ENCODE results near the gene GIGYF2. TPM values are rescaled to one million over a fixed set of nuclear protein-coding genes. Genes with fewer than 3 reads are reported as not detected.

GIGYF2 gene
- total and polyA plus RNA-seq, 3 experiments from 2014 or later: 27.2 to 55.8 (median 54.7) TPM

DNA sequence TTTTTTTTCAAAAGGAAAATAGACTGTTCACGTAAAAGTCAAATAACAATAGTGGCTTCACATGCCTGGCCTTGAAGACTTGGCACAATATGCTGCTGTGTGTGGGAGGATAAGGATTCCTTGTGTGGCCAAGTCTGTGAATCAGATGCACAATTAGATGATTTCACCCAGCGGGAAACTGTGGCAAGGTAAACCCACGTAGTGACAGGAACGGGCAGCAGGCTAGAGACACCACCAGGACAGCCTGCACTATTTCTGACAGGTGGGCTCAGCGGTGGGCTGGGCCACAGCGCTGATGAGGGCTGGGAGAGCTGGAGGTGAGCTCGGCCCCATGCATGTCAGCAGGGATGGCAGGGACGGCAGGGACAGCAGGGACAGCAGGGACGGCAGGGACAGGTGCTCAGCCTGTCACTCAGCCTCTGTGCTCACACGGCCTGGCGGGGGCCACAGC lies 194.5 kb downstream of the GIGYF2 start:
- H3K4me1 Mint-ChIP-seq: no peaks in the 10 kb centered on the region
- H3K36me3 Mint-ChIP-seq: no peaks in the 10 kb centered on the region

DNA sequence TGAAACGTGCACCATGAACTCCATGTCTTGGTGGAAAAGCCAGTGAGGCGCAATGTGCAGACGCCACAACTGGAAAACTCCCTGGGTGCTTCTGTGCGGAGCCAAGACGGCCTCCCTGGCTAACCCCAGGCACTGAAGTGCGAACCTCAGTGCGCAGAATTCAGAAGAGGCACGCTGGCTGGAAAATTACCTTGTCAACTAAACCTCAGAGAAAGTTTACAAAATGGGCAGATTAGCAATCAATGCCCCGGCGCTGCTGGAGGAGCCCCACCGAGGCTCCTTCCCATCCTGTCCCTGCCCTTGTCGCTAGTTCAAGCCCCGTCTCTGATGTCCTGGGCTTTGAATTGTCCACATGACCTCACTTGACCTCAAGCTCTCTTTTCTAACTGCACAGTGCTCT lies 195.1 kb downstream of the GIGYF2 start:
- Histone ChIP-seq H3K27ac (ENCODE audit: low read depth, low read length) (no peak overlapping the region), H3K27me3 (ENCODE audit: insufficient read depth, low read length, poor library complexity, severe bottlenecking) (no peaks in the 10 kb centered on the region), H3K9me3 (ENCODE audit: low read length) (no peaks in the 10 kb centered on the region), H3K36me3 (ENCODE audit: insufficient read depth, low read length) (no peaks in the 10 kb centered on the region), H3K4me1 (ENCODE audit: insufficient read depth, low read length) (no peaks in the 10 kb centered on the region), H3K4me3 (ENCODE audit: low read length) (no peak overlapping the region)
- POLR2A ChIA-PET: no interaction called here
- CTCF ChIA-PET: no interaction called here
- no peaks in the 10 kb centered on the region for H3K4me1 Mint-ChIP-seq
- DNase-seq: no peak
- H3K4me3 Mint-ChIP-seq: no peak overlapping the region
- peaks cover 7 to 29% of the 10 kb centered on the region in 2 donors for H3K27me3 Mint-ChIP-seq
- H3K9me3 Mint-ChIP-seq: no peaks in the 10 kb centered on the region
- no peaks in the 10 kb centered on the region for H3K36me3 Mint-ChIP-seq
- no peak overlapping the region for H3K27ac Mint-ChIP-seq

More for the DNA sequence above, 194.5 kb downstream of the GIGYF2 start:
- H3K4me3 ChIP-seq (ENCODE audit: low read length): no peak overlapping the region
- Mint-ChIP-seq H3K4me3 (no peak overlapping the region), H3K9me3 (no peaks in the 10 kb centered on the region), H3K27me3 (peaks cover 7 to 29% of the 10 kb centered on the region in 2 donors), H3K27ac (no peak overlapping the region)
- no peaks in the 10 kb centered on the region for H3K4me1 ChIP-seq (ENCODE audit: insufficient read depth, low read length)
- POLR2A ChIA-PET: no interaction called here
- no peaks in the 10 kb centered on the region for H3K36me3 ChIP-seq (ENCODE audit: insufficient read depth, low read length)
- no peaks in the 10 kb centered on the region for H3K9me3 ChIP-seq (ENCODE audit: low read length)
- no peak for DNase-seq
- CTCF ChIA-PET: no interaction called here
- no peaks in the 10 kb centered on the region for H3K27me3 ChIP-seq (ENCODE audit: insufficient read depth, low read length, poor library complexity, severe bottlenecking)
- H3K27ac ChIP-seq (ENCODE audit: low read depth, low read length): no peak overlapping the region

DNA sequence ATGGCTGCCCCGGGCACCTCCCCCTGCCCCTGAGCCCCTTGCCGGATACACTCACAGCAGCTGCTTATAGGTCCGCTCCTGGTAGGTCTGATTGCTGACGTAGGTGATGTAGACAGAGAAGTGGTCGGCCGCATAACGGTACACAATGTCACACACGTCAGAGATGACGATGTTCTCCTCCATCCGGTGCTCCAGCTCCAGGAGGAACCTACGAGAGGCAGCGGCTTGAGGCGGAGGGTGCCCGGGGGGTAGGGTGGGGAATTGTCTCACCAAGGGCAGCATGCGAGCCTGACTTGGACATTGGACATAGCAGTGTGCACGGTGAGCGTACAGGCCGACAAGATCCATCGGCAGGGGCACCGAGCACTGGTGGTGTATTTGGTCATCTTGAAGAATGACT lies 195.7 kb downstream of the GIGYF2 start:
- ChIA-PET POLR2A (no interaction called here), CTCF (no interaction called here)
- Histone ChIP-seq H3K4me3 (ENCODE audit: low read length) (no peak overlapping the region), H3K9me3 (ENCODE audit: low read length) (no peaks in the 10 kb centered on the region), H3K36me3 (ENCODE audit: insufficient read depth, low read length) (no peaks in the 10 kb centered on the region), H3K27ac (ENCODE audit: low read depth, low read length) (no peak overlapping the region), H3K27me3 (ENCODE audit: insufficient read depth, low read length, poor library complexity, severe bottlenecking) (no peaks in the 10 kb centered on the region), H3K4me1 (ENCODE audit: insufficient read depth, low read length) (no peaks in the 10 kb centered on the region)
- DNase-seq: no peak
- H3K4me1 Mint-ChIP-seq: no peaks in the 10 kb centered on the region
- no peaks in the 10 kb centered on the region for H3K36me3 Mint-ChIP-seq
- H3K4me3 Mint-ChIP-seq: no peak overlapping the region
- peak overlapping the region in 2 of 8 donors; percentile 33 to 54 for H3K27ac Mint-ChIP-seq
- H3K27me3 Mint-ChIP-seq: peaks cover 7 to 29% of the 10 kb centered on the region in 2 donors
- H3K9me3 Mint-ChIP-seq: no peaks in the 10 kb centered on the region

DNA sequence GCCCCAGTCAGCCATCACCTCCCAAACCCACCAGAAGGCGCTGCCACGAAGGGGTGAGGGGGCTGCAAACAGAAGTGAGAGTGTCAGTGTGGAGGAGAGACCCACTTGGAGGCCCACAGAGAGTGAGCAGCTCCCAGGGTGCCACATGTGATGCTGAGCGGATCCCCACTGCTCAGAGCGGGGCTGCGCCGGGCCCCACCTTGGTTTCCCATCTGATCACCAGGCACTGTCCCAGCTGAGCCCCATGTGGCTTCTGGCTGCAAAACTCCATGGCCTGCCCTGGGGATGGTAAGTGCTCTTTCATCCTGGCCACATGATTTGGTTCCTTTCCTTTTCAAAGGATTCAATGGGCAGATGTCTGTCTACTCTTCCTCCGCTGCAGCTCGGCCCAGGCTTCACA lies 196.7 kb downstream of the GIGYF2 start:
- no peak overlapping the region for H3K27ac Mint-ChIP-seq
- no peaks in the 10 kb centered on the region for H3K4me1 Mint-ChIP-seq
- H3K4me3 Mint-ChIP-seq: no peak overlapping the region
- H3K27me3 Mint-ChIP-seq: peaks cover 7 to 29% of the 10 kb centered on the region in 2 donors
- Histone ChIP-seq H3K4me3 (ENCODE audit: low read length) (no peak overlapping the region), H3K4me1 (ENCODE audit: insufficient read depth, low read length) (no peaks in the 10 kb centered on the region), H3K27ac (ENCODE audit: low read depth, low read length) (no peak overlapping the region), H3K36me3 (ENCODE audit: insufficient read depth, low read length) (no peaks in the 10 kb centered on the region), H3K27me3 (ENCODE audit: insufficient read depth, low read length, poor library complexity, severe bottlenecking) (no peaks in the 10 kb centered on the region), H3K9me3 (ENCODE audit: low read length) (no peaks in the 10 kb centered on the region)
- ChIA-PET CTCF (no interaction called here), POLR2A (no interaction called here)
- DNase-seq: no peak
- H3K9me3 Mint-ChIP-seq: no peaks in the 10 kb centered on the region
- no peaks in the 10 kb centered on the region for H3K36me3 Mint-ChIP-seq

GRCh38 chr2:232894251-232894650 lies 197.1 kb downstream of the GIGYF2 start:
- peaks cover 5 to 29% of the 10 kb centered on the region in 2 donors for H3K27me3 Mint-ChIP-seq
- no peak overlapping the region for H3K4me3 Mint-ChIP-seq
- no peaks in the 10 kb centered on the region for H3K36me3 Mint-ChIP-seq
- no peak for DNase-seq
- H3K36me3 ChIP-seq (ENCODE audit: insufficient read depth, low read length): no peaks in the 10 kb centered on the region
- POLR2A ChIA-PET: no interaction called here
- no peaks in the 10 kb centered on the region for H3K9me3 Mint-ChIP-seq
- no peaks in the 10 kb centered on the region for H3K4me1 ChIP-seq (ENCODE audit: insufficient read depth, low read length)
- H3K4me3 ChIP-seq (ENCODE audit: low read length): no peak overlapping the region
- H3K27ac Mint-ChIP-seq: no peak overlapping the region
- no peaks in the 10 kb centered on the region for H3K9me3 ChIP-seq (ENCODE audit: low read length)
- no peak overlapping the region for H3K27ac ChIP-seq (ENCODE audit: low read depth, low read length)
- no peaks in the 10 kb centered on the region for H3K27me3 ChIP-seq (ENCODE audit: insufficient read depth, low read length, poor library complexity, severe bottlenecking)
- H3K4me1 Mint-ChIP-seq: no peaks in the 10 kb centered on the region
- CTCF ChIA-PET: no interaction called here

GRCh38 chr2:232894746-232895145 lies 197.6 kb downstream of the GIGYF2 start:
- Mint-ChIP-seq H3K4me3 (no peak overlapping the region), H3K36me3 (no peaks in the 10 kb centered on the region), H3K27me3 (peaks cover 5 to 29% of the 10 kb centered on the region in 2 donors), H3K4me1 (no peaks in the 10 kb centered on the region), H3K9me3 (no peaks in the 10 kb centered on the region), H3K27ac (no peak overlapping the region)
- no peaks in the 10 kb centered on the region for H3K4me1 ChIP-seq (ENCODE audit: insufficient read depth, low read length)
- H3K4me3 ChIP-seq (ENCODE audit: low read length): no peak overlapping the region
- no peaks in the 10 kb centered on the region for H3K9me3 ChIP-seq (ENCODE audit: low read length)
- ChIA-PET POLR2A (no interaction called here), CTCF (no interaction called here)
- H3K27ac ChIP-seq (ENCODE audit: low read depth, low read length): no peak overlapping the region
- no peak for DNase-seq
- H3K36me3 ChIP-seq (ENCODE audit: insufficient read depth, low read length): no peaks in the 10 kb centered on the region
- H3K27me3 ChIP-seq (ENCODE audit: insufficient read depth, low read length, poor library complexity, severe bottlenecking): no peaks in the 10 kb centered on the region

- H3K36me3 Mint-ChIP-seq: no peaks in the 10 kb centered on the region
- H3K4me3 Mint-ChIP-seq: no peak overlapping the region
- no peaks in the 10 kb centered on the region for H3K4me1 Mint-ChIP-seq
- ChIA-PET POLR2A (no interaction called here), CTCF (no interaction called here)
- Histone ChIP-seq H3K9me3 (ENCODE audit: low read length) (no peaks in the 10 kb centered on the region), H3K27me3 (ENCODE audit: insufficient read depth, low read length, poor library complexity, severe bottlenecking) (no peaks in the 10 kb centered on the region), H3K4me1 (ENCODE audit: insufficient read depth, low read length) (no peaks in the 10 kb centered on the region), H3K27ac (ENCODE audit: low read depth, low read length) (no peak overlapping the region), H3K36me3 (ENCODE audit: insufficient read depth, low read length) (no peaks in the 10 kb centered on the region), H3K4me3 (ENCODE audit: low read length) (no peak overlapping the region)
- H3K27ac Mint-ChIP-seq: no peak overlapping the region
- DNase-seq: no peak
- H3K27me3 Mint-ChIP-seq: peaks cover under 1 to 19% of the 10 kb centered on the region in 2 donors
- H3K9me3 Mint-ChIP-seq: no peaks in the 10 kb centered on the region
Measured at GRCh38 chr2:232896111-232896510, 199.0 kb downstream of the GIGYF2 start.

GRCh38 chr2:232896720-232897597 lies 199.8 kb downstream of the GIGYF2 start:
- no peak overlapping the region for H3K27ac ChIP-seq (ENCODE audit: low read depth, low read length)
- Mint-ChIP-seq H3K27me3 (peaks cover 0 to 11% of the 10 kb centered on the region in 2 donors), H3K36me3 (no peaks in the 10 kb centered on the region), H3K4me1 (no peaks in the 10 kb centered on the region), H3K27ac (no peak overlapping the region), H3K9me3 (no peaks in the 10 kb centered on the region), H3K4me3 (no peak overlapping the region)
- H3K27me3 ChIP-seq (ENCODE audit: insufficient read depth, low read length, poor library complexity, severe bottlenecking): no peaks in the 10 kb centered on the region
- H3K4me3 ChIP-seq (ENCODE audit: low read length): no peak overlapping the region
- no peak for DNase-seq
- no peaks in the 10 kb centered on the region for H3K4me1 ChIP-seq (ENCODE audit: insufficient read depth, low read length)
- POLR2A ChIA-PET: no interaction called here
- no peaks in the 10 kb centered on the region for H3K36me3 ChIP-seq (ENCODE audit: insufficient read depth, low read length)
- CTCF ChIA-PET: no interaction called here
- no peaks in the 10 kb centered on the region for H3K9me3 ChIP-seq (ENCODE audit: low read length)

Measured in CD8-positive, alpha-beta memory T cell (primary cell).